IMR-90 (cell line): Measurements from ENCODE around the gene AXL.

ENCODE experiments used
- MAFK ChIP-seq: IDR thresholded peaks from 2 replicates; pipeline ENCODE4 v1.6.1; 2012; ENCODE audit warnings: low read depth, low read length, improper control_type of control experiment
- POLR2A ChIP-seq: IDR thresholded peaks from 2 replicates; pipeline ENCODE4 v1.6.1; 2012; ENCODE audit warnings: mild to moderate bottlenecking, low read depth, low read length
- RAD21 ChIP-seq: IDR thresholded peaks from 2 replicates; pipeline ENCODE4 v1.6.1; 2012; ENCODE audit warnings: low read length, improper control_type of control experiment
- RFX5 ChIP-seq: IDR thresholded peaks from 2 replicates; pipeline ENCODE4 v1.8.0; 2012; ENCODE audit warnings: low read depth, mild to moderate bottlenecking, low read length, moderate library complexity
- TF ChIP-seq, protein P1 (sequence below): conservative IDR thresholded peaks from 2 replicates; pipeline ENCODE4 v1.5.1; 2012; ENCODE audit warnings: mild to moderate bottlenecking, low read depth, low read length, improper control_type of control experiment

DNA sequence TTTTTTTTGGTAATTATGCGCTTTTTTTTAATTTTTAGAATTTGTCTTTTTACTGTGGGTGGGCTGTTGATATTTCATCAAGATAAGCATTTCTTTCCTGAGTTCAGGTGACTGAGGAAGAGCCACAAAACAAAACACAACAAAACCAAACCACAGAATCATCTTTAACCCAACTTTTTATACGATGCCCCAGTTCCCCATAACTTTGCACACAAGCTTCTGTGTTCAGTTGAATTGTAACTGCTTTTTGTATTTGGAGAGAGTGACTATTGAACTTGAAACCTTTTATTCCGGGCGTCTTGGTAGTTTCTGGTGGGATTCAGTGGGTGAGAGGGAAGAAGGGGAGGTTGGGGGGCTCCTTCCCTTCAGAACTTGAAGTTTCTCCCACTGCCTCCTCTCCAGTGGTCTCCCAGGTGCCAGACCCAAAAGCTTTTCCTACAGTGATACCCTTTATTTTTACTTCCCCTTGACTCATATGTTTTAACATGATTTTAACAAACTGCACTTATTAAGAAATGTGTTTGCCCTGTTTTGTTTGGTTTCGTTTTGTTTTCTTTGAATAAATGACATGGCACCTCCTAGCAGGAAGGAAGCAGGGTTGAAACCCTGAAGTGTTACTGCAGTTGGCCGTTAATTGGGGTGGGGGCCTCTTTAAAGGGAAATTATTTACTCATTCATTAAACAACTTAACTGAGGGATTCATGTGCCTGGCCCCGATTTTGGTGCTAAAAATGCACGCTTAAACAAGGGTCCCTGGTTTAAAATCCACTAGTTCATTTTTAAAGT lies 88.3 kb downstream of the AXL start:
- TF ChIP-seq POLR2A (no peak), RAD21 (no peak), RFX5 (no peak), MAFK (no peak)
- TF ChIP-seq, protein P1, sequence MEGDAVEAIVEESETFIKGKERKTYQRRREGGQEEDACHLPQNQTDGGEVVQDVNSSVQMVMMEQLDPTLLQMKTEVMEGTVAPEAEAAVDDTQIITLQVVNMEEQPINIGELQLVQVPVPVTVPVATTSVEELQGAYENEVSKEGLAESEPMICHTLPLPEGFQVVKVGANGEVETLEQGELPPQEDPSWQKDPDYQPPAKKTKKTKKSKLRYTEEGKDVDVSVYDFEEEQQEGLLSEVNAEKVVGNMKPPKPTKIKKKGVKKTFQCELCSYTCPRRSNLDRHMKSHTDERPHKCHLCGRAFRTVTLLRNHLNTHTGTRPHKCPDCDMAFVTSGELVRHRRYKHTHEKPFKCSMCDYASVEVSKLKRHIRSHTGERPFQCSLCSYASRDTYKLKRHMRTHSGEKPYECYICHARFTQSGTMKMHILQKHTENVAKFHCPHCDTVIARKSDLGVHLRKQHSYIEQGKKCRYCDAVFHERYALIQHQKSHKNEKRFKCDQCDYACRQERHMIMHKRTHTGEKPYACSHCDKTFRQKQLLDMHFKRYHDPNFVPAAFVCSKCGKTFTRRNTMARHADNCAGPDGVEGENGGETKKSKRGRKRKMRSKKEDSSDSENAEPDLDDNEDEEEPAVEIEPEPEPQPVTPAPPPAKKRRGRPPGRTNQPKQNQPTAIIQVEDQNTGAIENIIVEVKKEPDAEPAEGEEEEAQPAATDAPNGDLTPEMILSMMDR, result no peak
